ENCODE results near the gene PLA2G15. TPM values are rescaled to one million over a fixed set of nuclear protein-coding genes. Genes with fewer than 3 reads are reported as not detected.

PLA2G15 gene
- total and polyA plus RNA-seq, 2 of the 13 experiments (the other 11 are each of a cell fraction or from before 2014, with no cell fraction given) = 14.4 to 23.7 TPM

DNA sequence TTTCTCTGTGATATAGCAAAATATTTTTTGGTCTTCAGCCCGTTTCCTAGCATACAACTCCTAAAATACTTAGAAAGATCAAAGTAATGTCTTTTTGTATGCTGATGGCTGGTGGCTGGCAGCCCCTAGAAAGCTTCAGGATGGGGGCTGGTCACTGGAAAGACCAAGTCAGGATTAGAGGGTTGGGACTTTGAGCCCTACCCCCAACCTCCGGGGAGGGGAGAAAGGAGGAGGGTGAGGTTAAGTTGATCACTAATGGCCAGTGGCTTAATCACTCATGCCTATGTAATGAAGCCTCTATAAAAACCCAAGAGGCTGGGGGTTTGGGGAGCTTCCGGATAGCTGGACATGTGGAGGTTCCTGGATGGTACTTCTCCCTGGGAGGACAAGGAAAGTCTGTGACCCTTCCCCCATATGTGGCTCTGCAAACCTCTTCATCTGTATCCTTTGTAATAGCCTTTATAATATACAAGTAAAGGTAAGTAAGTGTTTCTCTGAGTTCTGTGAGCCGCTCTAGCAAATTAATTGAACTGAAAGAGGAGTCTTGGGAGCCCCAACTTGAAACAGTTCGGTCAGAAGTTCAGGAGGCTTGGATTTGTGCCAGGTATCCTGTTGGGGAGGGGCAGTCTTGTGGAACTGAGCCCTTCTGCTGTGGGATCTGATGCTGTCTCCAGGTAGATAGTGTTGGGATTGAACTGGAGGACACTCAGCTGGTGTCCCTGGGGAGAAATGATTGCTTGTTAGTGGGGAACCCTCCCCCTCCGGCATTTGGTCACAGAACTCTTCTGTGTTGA is 22.6 kb downstream of the PLA2G15 start (continued):
- TF ChIP-seq, protein P1, sequence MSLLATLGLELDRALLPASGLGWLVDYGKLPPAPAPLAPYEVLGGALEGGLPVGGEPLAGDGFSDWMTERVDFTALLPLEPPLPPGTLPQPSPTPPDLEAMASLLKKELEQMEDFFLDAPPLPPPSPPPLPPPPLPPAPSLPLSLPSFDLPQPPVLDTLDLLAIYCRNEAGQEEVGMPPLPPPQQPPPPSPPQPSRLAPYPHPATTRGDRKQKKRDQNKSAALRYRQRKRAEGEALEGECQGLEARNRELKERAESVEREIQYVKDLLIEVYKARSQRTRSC (CRISPR knock-in tag; IDR thresholded peaks at IDR 0.05; ENCODE audit: low read depth) = no peak
- TF ChIP-seq MAFK (conservative IDR thresholded peaks at IDR 0.05 in 1 of 2, IDR thresholded peaks at IDR 0.05 in 1 of 2; ENCODE audit: low read length in 2 of 2) = no peak
- no peak for TF ChIP-seq ZNF883 (CRISPR knock-in tag; IDR thresholded peaks at IDR 0.05; ENCODE audit: not compliant biosample characterization)
- TF ChIP-seq TAF15 (IDR thresholded peaks at IDR 0.05; ENCODE audit: low read depth, low read length, poor library complexity, severe bottlenecking) = no peak
- TF ChIP-seq SOX6 (IDR thresholded peaks at IDR 0.05) = no peak
- peak; percentile 56 for TF ChIP-seq SOX6 (CRISPR knock-in tag; IDR thresholded peaks at IDR 0.05)
- TF ChIP-seq SMARCC2 (IDR thresholded peaks at IDR 0.05) = no peak
- no peak for TF ChIP-seq SMYD3 (CRISPR knock-in tag; IDR thresholded peaks at IDR 0.05)
- TF ChIP-seq, protein P2, sequence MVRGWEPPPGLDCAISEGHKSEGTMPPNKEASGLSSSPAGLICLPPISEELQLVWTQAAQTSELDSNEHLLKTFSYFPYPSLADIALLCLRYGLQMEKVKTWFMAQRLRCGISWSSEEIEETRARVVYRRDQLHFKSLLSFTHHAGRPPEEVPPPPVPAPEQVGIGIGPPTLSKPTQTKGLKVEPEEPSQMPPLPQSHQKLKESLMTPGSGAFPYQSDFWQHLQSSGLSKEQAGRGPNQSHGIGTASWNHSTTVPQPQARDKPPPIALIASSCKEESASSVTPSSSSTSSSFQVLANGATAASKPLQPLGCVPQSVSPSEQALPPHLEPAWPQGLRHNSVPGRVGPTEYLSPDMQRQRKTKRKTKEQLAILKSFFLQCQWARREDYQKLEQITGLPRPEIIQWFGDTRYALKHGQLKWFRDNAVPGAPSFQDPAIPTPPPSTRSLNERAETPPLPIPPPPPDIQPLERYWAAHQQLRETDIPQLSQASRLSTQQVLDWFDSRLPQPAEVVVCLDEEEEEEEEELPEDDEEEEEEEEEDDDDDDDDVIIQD (CRISPR knock-in tag; IDR thresholded peaks at IDR 0.05; ENCODE audit: low read depth) = no peak
- TF ChIP-seq ZNF879 (CRISPR knock-in tag; IDR thresholded peaks at IDR 0.05) = no peak
- TF ChIP-seq, protein P3, sequence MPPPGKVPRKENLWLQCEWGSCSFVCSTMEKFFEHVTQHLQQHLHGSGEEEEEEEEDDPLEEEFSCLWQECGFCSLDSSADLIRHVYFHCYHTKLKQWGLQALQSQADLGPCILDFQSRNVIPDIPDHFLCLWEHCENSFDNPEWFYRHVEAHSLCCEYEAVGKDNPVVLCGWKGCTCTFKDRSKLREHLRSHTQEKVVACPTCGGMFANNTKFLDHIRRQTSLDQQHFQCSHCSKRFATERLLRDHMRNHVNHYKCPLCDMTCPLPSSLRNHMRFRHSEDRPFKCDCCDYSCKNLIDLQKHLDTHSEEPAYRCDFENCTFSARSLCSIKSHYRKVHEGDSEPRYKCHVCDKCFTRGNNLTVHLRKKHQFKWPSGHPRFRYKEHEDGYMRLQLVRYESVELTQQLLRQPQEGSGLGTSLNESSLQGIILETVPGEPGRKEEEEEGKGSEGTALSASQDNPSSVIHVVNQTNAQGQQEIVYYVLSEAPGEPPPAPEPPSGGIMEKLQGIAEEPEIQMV (CRISPR knock-in tag; IDR thresholded peaks at IDR 0.05; ENCODE audit: low read depth) = no peak
- TF ChIP-seq RARA (CRISPR knock-in tag; IDR thresholded peaks at IDR 0.05) = peak; percentile 42; the same call in 1 of the 2 replicates
- TF ChIP-seq NFKBIZ (CRISPR knock-in tag; IDR thresholded peaks at IDR 0.05) = no peak
- TF ChIP-seq ELF4 (CRISPR knock-in tag; IDR thresholded peaks at IDR 0.05; ENCODE audit: borderline replicate concordance) = no peak
- TF ChIP-seq, protein P4, sequence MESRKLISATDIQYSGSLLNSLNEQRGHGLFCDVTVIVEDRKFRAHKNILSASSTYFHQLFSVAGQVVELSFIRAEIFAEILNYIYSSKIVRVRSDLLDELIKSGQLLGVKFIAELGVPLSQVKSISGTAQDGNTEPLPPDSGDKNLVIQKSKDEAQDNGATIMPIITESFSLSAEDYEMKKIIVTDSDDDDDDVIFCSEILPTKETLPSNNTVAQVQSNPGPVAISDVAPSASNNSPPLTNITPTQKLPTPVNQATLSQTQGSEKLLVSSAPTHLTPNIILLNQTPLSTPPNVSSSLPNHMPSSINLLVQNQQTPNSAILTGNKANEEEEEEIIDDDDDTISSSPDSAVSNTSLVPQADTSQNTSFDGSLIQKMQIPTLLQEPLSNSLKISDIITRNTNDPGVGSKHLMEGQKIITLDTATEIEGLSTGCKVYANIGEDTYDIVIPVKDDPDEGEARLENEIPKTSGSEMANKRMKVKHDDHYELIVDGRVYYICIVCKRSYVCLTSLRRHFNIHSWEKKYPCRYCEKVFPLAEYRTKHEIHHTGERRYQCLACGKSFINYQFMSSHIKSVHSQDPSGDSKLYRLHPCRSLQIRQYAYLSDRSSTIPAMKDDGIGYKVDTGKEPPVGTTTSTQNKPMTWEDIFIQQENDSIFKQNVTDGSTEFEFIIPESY (CRISPR knock-in tag; IDR thresholded peaks at IDR 0.05) = no peak
- no peak for TF ChIP-seq ZNF441 (CRISPR knock-in tag; IDR thresholded peaks at IDR 0.05; ENCODE audit: borderline replicate concordance)
- TF ChIP-seq, protein P5, sequence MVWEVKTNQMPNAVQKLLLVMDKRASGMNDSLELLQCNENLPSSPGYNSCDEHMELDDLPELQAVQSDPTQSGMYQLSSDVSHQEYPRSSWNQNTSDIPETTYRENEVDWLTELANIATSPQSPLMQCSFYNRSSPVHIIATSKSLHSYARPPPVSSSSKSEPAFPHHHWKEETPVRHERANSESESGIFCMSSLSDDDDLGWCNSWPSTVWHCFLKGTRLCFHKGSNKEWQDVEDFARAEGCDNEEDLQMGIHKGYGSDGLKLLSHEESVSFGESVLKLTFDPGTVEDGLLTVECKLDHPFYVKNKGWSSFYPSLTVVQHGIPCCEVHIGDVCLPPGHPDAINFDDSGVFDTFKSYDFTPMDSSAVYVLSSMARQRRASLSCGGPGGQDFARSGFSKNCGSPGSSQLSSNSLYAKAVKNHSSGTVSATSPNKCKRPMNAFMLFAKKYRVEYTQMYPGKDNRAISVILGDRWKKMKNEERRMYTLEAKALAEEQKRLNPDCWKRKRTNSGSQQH (CRISPR knock-in tag; IDR thresholded peaks at IDR 0.05; ENCODE audit: low read depth) = no peak
- TF ChIP-seq ZNF615 (CRISPR knock-in tag; IDR thresholded peaks at IDR 0.05; ENCODE audit: borderline replicate concordance) = no peak
- no peak for TF ChIP-seq NPAS2 (CRISPR knock-in tag; IDR thresholded peaks at IDR 0.05; ENCODE audit: borderline replicate concordance)
- TF ChIP-seq, protein P6, sequence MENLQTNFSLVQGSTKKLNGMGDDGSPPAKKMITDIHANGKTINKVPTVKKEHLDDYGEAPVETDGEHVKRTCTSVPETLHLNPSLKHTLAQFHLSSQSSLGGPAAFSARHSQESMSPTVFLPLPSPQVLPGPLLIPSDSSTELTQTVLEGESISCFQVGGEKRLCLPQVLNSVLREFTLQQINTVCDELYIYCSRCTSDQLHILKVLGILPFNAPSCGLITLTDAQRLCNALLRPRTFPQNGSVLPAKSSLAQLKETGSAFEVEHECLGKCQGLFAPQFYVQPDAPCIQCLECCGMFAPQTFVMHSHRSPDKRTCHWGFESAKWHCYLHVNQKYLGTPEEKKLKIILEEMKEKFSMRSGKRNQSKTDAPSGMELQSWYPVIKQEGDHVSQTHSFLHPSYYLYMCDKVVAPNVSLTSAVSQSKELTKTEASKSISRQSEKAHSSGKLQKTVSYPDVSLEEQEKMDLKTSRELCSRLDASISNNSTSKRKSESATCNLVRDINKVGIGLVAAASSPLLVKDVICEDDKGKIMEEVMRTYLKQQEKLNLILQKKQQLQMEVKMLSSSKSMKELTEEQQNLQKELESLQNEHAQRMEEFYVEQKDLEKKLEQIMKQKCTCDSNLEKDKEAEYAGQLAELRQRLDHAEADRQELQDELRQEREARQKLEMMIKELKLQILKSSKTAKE (CRISPR knock-in tag; IDR thresholded peaks at IDR 0.05; ENCODE audit: borderline replicate concordance) = no peak

All from HepG2 (cell line).